ENCODE measurements around the gene SNRNP48.

The SNRNP48 gene

DNA sequence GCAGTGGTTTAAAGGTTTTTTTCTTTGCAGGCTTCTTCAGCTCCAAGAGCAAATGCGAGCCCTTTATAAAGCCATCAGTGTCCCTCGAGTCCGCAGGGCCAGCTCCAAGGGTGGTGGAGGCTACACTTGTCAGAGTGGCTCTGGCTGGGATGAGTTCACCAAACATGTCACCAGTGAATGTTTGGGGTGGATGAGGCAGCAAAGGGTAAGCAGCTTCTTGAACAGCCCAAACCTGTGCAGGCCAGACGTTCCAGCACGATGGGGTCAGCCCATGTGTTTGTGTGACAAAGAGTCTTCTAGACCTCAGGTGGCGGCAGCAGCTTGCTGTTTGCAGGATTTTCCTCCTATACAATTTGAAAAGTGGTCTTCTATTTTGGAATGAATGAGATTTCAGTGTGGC lies 30.8 kb upstream of the SNRNP48 start:
- DNase-seq (ENCODE audit: low read depth in 2 of 2): no peak

DNA sequence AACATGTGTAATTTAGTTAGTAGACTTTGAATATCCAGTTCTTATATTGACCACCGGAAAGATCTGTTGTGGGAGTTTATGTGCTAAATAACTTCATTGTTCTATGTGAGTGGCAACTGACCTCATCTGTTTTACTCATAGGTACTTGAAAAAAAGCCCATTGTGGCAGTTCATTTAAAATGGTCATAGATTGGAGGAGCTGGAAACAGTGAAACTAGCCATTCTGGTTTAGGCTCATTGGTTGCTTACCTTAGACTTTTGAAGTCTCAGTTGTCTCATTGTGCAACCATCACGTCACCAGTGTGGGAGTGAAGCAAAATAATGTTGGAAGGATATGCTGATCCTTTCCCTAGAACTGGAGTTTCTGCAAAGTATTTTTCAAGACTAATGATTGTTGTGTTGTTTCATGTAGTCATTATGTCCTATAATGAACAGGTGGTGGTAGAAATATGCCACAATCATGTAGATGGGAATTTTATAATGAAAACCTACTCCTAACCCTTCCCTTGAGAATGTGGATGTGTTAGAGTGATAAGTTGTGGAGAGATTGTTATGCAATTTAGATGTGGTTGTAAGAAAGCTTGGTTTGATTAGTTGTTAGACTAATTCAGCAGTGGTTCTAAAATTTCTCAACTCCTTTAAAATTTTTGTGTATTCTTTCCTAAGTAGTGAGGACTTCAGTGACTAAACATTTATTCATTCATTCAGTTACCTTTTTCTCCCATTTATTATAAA lies 30.2 kb upstream of the SNRNP48 start:
- DNase-seq (ENCODE audit: low read depth in 2 of 2): no peak

DNA sequence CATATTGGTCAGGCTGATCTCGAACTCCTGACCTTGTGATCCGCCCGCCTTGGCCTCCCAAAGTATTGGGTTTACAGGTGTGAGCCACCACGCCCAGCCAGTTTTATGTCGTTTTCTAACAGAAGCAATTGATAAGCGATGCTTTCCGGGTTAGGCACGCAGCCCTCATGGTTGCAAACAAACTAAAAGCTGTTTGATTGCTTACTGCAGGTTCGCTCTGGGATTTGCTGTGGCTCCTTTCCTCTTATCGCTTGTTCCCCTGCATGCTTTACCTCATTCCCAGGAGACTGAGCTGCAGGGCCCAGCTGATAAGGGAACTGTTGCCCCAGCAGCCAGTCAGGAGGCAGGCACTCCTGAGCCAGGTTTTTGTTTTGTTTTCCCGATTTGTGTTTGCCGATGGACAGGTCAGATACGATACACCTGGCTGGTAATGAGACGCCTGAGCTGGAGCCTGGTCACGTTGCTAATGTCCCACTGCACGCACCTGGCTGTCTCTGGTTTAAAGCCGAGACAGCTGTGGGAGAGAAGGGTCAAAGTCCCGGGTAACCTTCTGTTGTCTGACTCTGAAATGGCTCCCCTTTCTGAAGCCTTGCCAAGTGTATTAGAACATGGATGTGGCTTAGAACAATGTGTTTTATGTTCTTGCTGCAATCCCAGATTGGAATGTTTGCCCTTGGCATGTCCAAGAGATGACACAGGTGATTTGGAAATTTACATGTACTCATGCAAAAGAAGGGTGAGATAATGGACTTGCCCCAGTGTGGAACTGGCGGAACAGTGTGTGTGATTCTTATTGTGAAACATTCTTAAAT lies 28.6 kb upstream of the SNRNP48 start:
- no peak for DNase-seq (ENCODE audit: low read depth in 2 of 2)

DNA sequence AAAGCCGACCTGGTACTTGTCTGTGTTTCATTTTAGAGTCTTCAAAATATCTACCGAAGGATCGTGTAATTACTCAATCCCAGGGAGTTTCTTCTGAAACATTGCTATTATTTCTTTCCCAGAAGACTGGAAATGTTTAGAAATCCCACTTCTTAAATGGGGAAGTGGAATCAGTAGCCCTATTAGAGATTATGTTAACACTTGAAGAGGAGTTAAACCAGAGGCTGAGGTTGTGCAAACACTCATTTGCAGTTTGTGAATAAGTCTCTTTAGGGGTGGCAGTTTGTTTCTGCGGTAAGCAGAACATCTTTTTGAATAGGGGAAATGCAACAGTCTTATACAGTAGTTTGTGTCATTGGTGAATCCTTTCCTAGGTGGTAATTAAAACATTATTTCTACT lies 27.2 kb upstream of the SNRNP48 start:
- DNase-seq (ENCODE audit: low read depth in 2 of 2): no peak

DNA sequence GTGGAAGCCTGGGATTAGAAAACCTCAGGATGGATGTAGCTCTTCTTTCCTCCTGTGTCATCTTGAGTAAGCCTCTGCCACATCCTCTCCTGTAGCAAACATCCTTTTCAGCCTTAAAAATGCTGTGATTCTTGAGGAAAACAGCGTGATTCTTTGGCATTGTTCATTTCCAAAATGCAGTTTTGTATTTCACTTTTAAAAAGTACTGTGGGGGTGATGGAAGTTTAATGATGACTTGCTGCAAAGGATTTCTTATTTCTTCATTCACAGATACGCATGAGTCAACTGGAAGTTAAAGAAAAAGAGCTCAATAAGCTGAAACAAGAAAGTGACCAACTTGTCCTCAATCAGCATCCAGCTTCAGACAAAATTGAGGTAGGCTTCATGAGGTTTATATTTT lies 23.9 kb upstream of the SNRNP48 start:
- no peak for DNase-seq (ENCODE audit: low read depth in 2 of 2)

DNA sequence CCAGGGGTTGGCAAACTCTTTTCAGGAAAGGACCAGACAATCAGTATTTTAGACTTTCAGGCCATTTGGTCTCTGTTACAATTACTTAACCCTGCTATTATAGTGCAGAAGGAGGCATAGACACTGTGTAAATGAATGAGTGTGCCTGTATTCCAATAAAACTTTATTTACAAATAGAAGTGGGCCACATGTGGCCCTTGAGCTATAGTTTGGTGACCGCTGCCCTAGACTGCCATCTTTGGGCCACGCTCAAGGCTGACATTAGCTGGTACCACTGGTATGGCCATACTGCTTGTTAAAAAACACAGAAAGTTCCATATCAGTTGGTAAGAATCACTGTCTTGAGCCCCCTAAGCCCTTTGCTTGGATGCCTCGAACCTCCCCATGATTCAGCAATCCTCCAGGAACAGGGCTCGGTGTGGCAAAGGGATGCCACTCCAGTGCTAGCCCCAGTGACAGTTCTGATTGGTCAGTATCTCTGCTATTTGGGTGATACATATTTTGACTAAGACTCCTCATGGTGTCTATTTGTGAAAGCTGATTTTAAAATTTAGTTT lies 23.3 kb upstream of the SNRNP48 start:
- DNase-seq (ENCODE audit: low read depth in 2 of 2): no peak

DNA sequence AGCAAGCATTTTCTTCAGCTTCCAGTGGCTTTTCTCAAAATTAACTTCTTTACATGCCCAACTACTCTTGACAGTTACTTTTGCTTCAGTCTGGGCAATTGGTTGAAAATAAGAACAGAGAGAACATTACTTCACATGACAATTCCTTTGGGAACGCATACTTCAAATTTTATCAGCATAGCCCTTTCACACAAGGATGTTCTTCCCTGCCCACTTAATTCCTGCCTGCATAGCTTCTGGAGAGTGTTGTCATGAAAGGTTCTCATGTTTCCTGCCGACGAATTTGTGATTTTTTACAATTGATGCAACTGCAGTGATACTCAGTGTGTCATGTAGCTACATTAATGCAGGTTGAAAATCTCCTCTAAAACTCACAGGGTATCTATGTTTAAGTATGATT lies 22.0 kb upstream of the SNRNP48 start:
- DNase-seq (ENCODE audit: low read depth in 2 of 2): no peak

DNA sequence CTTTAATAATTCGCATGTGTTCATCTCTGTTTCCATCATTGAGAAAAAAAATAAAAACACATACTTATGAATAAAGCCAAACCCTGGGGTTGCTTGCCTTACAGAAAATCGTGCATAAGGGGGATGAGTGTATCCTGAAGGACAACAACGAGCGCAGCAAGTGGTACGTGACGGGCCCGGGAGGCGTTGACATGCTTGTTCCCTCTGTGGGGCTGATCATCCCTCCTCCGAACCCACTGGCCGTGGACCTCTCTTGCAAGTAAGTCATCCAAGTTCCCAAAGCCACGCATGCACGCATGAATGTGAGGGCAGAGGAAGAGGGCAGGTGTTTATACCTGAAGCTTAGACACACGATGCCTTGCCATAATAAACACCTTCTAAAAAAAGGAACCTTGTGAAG lies 20.9 kb upstream of the SNRNP48 start:
- DNase-seq (ENCODE audit: low read depth in 2 of 2): no peak

DNA sequence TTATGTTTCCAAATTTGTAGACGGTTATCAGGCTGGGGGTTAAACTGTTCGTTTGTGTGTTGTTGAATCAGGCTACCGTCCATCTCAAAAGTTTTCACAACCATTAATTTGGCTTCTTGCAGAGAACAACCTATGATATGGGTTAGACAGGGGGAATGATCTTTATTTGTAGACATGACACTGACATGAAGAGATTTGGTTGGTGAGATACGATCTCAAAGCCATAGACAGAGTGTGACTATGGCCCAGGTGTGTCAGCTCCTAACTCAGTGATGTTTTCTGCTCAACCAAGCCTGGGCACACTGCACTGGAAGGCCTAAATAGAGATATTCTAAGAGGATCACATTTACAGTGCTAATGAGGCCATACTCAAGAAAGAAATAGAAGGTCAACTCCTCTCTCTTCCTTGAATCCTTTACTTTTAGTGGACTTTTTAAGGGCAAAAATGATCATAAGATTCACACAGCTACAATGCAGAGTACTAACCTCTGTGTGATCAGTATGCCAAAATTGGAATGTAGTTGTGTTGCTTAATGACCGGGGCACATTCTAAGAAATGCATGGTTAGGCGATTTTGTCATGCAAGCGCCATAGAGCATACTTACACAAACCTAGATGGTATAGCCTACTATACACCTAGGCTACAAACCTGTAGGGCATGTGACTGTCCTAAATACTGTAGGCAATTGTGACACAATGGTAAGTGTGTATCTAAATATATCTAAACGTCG lies 17.6 kb upstream of the SNRNP48 start:
- no peak for DNase-seq (ENCODE audit: low read depth in 2 of 2)

DNA sequence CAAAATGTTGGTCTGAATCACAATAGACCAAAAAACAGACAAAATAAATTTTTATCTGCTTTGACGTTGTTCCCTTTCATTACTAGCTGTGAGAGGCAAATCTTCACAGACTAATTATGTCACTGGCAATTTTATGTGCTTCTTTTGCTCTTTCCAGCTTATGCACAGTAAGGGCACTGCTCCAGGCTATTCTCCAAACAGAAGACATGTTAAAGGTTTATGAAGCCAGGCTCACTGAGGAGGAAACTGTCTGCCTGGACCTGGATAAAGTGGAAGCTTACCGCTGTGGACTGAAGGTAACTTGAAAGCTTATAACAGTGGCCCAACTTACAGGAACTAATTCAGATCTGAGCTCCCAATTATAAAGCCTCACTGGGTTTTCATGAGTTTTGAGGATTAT lies 15.5 kb upstream of the SNRNP48 start:
- no peak for DNase-seq (ENCODE audit: low read depth in 2 of 2)

DNA sequence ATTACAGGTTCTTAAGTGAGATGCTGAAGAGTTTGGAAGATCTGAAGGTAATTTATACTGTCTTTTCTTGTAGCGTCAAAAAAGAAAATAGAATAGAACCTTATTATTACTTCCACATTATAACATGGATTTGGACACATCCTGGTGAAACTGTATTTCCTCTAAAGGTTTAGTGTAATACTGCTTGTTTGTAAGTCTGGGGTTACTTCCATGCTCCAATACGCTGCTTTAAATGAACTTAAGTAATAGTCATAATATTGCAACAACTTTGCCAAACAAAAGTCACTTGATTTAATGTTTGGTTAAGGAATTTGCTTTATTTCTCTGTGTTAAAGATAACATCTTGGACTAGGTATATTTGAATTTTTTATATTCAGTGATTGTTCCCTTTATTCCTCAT lies 11.5 kb upstream of the SNRNP48 start:
- no peak for DNase-seq (ENCODE audit: low read depth in 2 of 2)

DNA sequence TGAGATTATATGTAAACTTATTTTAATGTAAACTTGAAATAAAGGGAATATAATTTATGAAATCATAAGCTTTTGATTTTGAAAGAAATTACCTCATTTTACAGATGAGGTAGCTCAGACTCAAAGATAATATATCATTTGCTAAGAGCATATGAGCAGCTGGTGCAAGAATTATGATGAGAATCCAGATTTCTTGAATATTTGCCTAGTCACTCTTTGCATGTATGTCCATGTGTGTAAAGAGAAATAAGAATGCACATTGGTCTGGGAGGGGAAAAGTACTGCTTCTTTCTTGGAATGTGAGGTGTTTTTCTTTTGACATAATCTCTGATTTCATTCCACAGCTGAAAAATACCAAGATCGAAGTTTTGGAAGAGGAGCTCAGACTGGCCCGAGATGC lies 11.1 kb upstream of the SNRNP48 start:
- no peak for DNase-seq (ENCODE audit: low read depth in 2 of 2)

DNA sequence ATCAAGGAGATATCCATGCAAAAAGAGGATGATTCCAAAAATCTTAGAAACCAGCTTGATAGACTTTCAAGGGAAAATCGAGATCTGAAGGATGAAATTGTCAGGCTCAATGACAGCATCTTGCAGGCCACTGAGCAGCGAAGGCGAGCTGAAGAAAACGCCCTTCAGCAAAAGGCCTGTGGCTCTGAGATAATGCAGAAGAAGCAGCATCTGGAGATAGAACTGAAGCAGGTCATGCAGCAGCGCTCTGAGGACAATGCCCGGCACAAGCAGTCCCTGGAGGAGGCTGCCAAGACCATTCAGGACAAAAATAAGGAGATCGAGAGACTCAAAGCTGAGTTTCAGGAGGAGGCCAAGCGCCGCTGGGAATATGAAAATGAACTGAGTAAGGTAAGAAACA lies 10.1 kb upstream of the SNRNP48 start:
- DNase-seq (ENCODE audit: low read depth in 2 of 2): no peak

DNA sequence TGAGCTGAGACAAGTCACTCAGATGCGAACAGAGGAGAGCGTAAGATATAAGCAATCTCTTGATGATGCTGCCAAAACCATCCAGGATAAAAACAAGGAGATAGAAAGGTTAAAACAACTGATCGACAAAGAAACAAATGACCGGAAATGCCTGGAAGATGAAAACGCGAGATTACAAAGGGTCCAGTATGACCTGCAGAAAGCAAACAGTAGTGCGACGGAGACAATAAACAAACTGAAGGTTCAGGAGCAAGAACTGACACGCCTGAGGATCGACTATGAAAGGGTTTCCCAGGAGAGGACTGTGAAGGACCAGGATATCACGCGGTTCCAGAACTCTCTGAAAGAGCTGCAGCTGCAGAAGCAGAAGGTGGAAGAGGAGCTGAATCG lies 9.5 kb upstream of the SNRNP48 start:
- no peak for DNase-seq (ENCODE audit: low read depth in 2 of 2)

DNA sequence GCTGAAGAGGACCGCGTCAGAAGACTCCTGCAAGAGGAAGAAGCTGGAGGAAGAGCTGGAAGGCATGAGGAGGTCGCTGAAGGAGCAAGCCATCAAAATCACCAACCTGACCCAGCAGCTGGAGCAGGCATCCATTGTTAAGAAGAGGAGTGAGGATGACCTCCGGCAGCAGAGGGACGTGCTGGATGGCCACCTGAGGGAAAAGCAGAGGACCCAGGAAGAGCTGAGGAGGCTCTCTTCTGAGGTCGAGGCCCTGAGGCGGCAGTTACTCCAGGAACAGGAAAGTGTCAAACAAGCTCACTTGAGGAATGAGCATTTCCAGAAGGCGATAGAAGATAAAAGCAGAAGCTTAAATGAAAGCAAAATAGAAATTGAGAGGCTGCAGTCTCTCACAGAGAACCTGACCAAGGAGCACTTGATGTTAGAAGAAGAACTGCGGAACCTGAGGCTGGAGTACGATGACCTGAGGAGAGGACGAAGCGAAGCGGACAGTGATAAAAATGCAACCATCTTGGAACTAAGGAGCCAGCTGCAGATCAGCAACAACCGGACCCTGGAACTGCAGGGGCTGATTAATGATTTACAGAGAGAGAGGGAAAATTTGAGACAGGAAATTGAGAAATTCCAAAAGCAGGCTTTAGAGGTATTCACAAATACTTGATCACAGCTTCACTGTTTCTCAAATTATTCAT lies 8.9 kb upstream of the SNRNP48 start:
- DNase-seq (ENCODE audit: low read depth in 2 of 2): no peak

DNA sequence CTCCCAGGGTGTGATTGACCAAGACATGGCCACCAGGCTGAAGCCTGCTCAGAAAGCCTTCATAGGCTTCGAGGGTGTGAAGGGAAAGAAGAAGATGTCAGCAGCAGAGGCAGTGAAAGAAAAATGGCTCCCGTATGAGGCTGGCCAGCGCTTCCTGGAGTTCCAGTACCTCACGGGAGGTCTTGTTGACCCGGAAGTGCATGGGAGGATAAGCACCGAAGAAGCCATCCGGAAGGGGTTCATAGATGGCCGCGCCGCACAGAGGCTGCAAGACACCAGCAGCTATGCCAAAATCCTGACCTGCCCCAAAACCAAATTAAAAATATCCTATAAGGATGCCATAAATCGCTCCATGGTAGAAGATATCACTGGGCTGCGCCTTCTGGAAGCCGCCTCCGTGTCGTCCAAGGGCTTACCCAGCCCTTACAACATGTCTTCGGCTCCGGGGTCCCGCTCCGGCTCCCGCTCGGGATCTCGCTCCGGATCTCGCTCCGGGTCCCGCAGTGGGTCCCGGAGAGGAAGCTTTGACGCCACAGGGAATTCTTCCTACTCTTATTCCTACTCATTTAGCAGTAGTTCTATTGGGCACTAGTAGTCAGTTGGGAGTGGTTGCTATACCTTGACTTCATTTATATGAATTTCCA lies 4.6 kb upstream of the SNRNP48 start:
- DNase-seq (ENCODE audit: low read depth in 2 of 2): no peak

DNA sequence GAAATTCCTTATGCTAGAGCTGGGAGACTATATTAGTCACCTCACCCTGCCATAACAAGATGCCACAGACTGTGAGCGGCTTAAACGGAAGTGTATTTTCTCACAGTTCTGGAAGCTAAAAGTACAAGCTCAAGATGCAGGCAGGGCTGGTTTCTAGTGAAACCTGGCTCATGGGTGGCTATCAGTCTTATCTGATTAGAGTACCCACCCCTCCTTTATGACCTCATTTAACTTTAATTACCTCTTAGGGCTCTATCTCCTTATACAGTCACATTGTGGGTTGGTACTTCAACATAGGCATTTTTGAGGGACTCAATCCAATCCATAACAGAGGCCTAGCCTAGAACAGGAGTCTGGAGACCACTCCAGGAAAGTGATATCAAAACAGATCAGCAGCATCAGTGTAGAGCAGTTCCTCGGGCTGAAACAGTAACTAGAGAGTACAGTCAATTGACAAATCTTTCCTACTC lies 2.3 kb upstream of the SNRNP48 start:
- DNase-seq (ENCODE audit: low read depth in 2 of 2): no peak

DNA sequence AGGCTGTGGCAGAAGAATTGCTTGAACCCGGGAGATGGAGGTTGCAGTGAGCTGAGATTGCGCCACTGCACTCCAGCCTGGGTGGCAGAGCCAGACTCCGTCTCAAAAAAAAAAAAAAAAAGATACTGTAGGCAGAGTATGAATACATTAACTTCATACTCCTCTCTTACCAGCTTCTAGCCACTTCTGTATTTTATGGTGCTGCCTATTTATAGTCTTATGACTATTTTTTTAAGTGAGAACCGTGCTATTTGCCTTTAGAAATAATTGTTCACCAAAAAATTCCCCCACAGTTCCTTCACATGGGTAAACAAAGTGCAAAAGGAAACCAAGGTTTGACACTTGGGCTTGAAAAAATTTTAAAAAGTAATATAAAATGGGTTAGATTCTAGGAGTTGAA lies 1.5 kb upstream of the SNRNP48 start:
- no peak for DNase-seq (ENCODE audit: low read depth in 2 of 2)

DNA sequence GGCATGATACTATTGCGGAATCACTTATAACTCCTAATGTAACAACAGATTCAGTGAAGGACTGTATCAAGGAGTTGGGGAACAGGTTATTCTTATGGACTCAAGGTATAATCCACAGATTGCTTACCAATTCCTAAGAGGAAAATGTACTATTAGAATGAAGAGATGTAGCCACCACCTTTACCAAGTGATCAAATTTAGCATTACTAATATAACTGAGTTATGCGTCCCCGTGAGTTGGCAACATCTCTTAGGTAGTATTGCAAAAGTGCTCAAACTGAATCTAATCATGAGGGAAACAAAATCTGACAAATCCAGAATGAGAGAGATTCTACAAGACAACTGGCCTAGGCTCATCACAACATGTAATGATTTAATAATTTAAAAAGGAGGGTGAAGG lies 777 bp upstream of the SNRNP48 start:
- no peak for DNase-seq (ENCODE audit: low read depth in 2 of 2)

DNA sequence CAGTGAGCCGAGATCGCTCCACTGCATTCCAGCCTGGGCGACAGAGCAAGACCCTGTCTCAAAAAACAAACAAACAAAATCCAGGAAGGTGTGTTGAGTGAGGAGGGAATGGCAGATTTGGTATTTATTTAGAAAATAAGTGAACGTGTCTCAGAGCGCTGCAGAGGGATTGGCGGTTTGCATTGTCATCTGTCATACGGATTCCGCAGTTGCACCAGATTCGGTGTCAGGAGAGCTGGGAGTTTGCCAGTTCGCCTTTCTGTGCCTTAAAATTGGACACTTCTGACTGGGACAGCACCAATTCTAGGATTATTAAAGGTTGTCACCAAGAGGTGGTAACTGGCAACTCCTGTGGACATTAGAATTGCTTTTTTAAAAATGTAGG lies 912 bp downstream of the SNRNP48 start:
- DNase-seq (ENCODE audit: low read depth in 2 of 2): no peak

DNA sequence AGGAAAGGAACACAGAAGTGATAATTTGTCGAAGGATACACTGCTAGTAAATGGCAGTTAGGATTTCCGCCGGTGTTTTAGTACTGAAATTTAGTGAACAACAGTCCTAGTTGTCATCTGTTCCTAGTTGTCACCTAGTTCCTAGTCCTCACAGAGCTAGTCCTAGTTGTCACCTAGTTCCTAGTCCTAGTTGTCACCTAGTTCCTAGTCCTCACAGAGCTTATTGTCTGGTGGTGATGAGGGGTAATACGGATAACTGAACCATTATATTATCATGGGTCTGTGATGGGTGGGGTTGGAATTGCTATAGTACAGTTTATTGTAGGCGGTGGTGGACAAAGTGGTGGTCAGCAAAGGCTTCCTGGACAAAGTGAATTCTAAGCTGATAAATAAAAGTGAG lies 1.8 kb downstream of the SNRNP48 start:
- DNase-seq (ENCODE audit: low read depth in 2 of 2): no peak
